Myocyte (in vitro differentiated cells): ENCODE measurements around the gene CDPF1. TPM values are rescaled to one million over a fixed set of nuclear protein-coding genes. Genes with fewer than 3 reads are reported as not detected.

Source experiments
- DNase-seq: peaks from one replicate; pipeline ENCODE4 v3.0.0-alpha.2; 2012; ENCODE audit warnings: low read depth
- total RNA-seq: library from RNA; depleted of rRNA; stranded (reverse); fragments of >200 nt; gene quantifications from 2 replicates; pipeline ENCODE4 v1.2.3, GENCODE V29; 2014

Gene CDPF1
- total RNA-seq, 1 donor from 2014 or later, result 21.3 TPM

DNA sequence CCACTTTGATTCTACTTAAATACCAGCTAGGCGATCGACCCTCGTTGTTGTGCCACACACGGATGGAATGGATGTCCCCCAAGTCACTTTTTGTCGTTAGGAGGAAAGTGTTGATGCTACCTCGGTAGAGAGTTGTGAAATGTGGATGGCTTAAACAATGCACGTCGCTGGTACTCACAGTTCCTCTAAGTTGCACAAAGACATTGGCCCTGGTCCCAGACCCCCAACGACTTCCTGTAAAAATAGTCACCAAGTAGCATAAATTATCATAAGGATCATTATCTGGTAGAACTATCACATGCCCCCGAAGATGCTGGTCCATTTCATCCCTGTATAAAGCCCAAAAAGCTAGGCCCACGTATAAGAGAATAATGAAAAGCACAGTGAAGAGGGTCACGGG, 9.3 kb upstream of the CDPF1 start:
- no peak for DNase-seq

DNA sequence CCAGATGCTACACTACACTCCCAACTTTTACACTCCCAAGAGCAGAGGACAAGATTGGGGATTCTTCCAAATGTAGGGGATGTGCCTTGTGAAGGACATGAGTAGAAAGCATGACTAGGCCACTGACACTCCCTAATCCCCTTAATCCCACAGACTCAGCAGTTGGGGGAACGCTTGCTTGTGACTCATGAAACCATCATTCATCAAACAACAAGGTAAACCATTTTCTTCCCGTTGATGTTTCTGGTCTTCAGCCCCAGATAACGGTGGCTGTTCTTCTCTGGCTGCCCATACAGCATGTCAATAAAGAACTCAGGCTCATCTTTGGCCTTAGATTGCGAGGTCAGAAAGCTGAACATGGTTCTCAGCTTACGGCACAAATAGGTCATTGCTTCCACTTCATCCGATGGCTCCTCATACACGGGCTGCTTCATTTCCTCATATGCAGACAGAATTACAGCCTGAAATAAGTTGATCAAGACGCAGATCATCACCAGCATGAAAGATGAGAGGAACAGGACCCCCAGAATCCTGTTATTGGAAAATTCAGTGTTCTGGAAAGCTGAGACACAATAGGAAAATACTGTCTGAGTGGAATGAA, 6.4 kb upstream of the CDPF1 start:
- peak; percentile 55 for DNase-seq

DNA sequence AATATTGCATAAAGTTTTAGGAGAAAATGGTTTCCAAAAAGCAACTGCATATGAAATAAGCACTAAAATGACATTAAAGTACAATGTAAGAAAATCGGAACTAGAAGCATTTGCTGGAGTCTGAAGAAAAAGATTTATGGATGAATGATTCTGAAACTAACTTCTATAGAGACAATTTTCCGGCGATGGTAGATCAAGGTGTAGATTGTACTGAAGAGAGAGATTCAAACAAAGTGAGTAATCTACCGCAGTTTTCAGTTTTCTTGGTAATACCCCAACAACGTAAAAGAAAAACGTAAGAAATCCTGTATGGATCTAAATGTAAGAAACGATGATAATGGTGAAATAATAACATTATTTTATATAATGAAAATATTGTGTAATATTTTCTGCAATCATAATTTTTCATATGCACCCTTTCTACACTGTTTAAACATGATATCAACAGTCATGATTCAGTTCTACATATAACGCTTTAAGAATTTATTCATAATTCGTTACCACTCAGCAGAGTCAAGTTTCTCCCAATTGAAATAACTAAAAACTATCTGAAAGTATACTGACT, 1.8 kb upstream of the CDPF1 start:
- DNase-seq, result no peak

DNA sequence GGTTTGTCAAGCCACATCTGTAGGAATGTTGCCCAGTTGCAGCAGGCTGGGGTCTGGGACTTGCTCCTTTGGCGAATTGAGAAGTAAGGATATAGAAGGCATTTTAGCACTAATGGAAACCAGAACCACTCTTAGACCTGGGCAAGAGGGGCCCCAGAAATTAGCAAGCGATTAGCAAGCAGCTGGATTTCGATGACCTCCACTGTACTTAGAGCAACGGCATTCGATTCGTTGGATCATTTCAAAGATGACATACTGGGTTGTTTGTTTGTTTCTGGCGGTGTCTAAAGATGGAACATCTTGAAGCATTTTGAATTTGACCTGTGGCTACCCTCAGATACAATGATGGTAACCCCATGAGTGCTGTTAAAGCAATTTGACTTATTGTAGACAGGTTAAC, 1.2 kb upstream of the CDPF1 start:
- DNase-seq, result no peak

DNA sequence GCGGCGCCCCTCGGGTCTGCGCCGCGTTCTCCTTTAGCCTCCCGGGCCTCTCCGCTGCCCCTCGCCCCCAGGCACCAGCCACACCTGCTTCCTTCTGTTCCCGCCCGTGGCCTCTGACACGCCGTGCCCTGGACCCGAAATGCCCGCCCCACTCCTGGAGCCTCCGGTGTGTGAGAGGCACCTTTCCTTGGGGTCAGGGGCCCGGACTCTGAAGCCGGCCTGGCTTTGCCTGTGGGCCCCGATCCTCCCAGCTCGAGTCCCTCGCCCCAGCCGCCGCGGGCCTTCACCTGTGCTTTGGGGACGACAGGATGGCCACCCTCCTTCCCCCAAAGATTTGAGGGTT, 661 bp upstream of the CDPF1 start:
- no peak for DNase-seq

DNA sequence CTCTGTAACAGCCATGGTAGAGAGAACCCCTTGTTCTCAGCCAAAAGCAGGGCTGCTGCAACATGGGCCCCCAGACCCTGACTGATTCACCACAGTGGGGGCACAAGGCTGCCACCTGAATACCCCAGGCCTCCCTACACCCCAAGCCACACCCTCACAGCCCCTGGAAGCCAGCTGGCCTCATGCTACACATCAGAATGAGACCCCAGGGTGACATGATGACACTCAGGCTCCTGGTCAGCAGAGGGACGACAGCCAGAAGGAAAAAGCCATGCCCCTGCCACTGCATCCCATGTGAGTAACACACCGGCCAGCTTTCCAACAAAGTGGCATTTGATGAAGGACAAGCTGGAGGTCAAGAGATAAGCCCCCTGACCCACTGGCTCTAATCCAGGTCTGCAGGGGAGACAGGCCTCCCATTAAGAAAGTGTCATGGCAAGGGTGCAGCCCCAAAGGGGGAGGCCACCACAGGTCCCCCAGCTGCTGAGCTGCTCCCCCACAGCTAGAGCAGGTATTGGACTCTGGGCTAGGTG, 2.6 kb downstream of the CDPF1 start:
- no peak for DNase-seq

DNA sequence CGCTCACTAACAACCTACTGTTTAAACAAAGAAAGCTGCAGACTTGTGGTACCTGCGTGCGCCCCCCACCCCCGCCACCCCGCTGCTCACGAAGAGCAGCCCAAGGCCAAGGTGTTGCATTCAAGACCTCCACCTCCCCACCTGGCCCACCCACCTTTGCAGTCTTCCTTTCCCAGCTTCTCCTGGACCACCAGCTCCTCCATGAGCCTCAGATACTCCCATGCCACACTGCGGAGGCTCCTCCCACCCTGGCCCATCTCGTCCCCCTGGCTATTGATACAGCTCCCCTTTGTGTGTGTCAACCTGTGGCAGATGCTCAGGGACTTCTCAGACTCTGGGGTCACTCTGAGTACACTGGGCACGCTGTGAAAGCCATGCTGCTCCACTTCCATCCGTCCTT, 3.9 kb downstream of the CDPF1 start:
- no peak for DNase-seq

DNA sequence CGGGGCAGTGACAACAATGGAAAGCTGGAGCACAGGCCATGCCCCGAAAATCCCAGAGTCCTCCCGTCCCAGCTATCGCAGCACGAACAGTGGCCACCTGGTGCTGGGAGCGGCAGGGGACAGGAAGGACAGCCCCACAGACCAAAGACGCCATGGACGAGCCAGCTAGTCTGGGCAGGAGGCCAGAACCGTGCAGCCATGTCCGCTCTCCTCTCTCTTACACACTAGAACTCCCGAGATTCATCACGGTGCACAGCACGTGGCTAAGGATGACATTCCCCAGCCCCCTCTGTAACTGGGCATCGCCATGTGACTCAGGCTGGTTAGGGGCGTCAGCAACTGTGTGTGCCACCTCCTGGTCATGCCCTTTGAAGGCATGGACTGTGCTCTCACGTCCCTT, 4.6 kb downstream of the CDPF1 start:
- peak; percentile 25 for DNase-seq

DNA sequence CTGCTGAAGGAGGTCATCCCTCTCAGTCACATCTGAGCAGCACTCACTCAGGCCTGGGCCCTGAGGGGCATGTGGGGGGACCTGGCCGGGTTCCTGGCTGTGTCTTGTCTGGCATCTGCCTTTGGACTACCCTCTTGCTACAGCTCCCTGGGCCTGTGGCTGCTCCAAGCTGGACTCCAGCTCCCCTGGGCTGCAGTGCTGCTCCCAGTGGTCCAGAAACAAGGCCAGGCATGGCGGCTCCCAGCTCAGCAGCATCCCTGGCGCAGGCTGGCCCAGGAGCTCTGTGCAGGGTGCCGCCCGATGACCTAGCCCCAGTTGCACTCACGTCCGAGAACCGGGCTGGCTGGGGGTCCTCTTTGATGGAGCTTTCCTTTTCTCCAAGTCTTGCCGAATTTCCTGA, 5.3 kb downstream of the CDPF1 start:
- DNase-seq, result no peak

DNA sequence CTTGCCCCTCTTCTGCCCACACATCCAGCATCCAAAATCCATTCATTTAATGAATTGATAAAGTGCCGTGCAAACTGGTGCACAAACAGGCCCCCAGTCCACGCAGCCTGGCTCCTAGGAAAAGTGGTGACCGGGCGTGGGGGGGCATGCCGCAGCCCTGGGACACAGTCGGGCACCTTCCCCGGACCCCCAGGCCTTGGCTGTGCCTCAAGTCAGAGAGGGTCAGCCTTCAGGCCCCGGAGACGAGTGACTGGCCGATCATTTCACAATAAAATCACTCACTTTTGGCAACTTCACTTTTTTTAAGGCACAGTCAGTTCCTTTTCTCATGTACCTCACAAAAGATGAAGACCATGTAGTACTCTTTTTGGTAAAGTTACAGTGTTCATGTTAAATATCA, 8.0 kb downstream of the CDPF1 start:
- no peak for DNase-seq

DNA sequence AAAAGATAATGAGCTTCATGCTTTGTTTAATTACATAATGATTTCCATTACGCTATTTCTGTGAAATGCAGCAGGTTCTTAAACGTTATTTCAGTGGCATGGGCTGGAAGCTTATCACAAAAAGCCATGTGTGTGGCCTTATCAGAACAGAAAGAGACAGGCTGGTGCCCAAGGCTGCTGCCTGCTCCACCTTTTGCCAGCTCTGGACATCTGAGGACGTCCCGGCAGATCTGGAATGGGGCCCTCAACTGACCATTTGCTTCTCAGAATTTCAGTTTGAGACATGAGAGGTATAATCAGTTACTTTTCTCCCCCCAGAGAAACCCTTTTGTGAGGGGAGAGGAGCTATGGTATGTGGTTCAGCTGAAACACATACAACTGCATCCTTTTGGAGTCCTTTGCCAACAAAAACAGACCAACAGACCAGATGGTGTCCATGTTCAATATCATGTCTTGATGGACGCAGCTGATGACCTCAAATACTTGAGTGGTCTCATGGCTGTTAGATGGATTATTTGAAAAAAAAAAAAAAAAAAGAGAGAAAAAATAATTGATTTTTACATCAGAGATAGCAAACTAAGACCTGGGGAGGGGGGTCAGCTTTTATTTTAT, 8.6 kb downstream of the CDPF1 start:
- DNase-seq, result no peak

DNA sequence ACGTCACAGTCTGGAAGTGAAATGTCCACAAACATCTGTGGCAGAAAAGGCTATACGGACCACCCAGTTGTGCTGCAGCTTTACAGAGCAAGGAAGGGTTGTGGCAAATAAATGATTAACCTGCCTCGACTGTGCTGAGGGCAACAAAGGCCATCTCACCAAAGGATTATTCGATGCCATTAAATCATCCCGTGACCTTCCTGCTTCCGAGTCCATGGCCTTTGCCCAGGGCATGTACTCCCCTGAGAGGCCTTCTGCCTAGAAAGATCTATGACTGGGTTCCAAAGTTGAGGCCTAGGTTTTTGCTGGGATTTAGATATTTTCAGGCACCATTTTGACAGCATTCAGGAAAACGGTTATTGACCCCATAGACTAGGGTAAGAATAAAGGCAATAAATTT, 9.2 kb downstream of the CDPF1 start:
- no peak for DNase-seq

DNA sequence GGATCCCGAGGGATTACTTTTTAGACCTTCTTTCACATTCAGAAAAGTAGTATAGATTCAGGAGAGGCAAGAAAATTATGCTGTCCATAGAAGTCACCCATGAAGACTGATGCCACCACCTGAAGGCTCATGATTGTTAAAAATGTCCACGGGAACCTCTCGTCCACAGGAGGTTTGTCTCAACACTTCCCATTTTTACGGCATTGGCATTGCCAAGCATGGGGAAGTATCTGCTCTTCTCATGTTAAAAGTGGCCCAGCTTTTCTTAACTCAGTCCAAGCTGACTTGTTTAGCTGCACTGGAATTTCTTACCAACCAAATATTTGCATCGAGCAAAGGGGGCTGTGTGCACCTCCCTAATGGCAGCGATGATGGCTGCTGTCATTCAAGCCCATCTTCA, 9.6 kb downstream of the CDPF1 start:
- no peak for DNase-seq

DNA sequence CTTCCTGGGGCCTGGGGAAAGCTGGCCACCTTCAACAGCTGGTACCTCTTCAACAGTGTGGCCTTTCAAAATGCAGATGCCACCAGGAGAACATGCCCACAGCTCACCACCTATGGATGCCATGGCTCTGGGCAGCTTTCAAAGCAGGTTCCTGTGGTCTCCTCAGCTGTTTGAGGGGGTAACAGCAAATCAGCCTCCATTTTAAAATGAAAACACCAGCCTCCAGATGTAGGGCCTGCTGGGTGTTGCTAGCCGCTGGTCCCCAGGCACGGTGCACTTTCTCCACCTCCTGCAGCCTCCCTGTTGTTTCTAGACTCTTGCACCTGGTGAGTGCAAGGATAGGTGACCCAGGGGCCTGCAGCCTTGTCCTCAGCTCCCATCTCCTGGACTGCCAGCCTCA, 10.0 kb downstream of the CDPF1 start:
- no peak for DNase-seq

DNA sequence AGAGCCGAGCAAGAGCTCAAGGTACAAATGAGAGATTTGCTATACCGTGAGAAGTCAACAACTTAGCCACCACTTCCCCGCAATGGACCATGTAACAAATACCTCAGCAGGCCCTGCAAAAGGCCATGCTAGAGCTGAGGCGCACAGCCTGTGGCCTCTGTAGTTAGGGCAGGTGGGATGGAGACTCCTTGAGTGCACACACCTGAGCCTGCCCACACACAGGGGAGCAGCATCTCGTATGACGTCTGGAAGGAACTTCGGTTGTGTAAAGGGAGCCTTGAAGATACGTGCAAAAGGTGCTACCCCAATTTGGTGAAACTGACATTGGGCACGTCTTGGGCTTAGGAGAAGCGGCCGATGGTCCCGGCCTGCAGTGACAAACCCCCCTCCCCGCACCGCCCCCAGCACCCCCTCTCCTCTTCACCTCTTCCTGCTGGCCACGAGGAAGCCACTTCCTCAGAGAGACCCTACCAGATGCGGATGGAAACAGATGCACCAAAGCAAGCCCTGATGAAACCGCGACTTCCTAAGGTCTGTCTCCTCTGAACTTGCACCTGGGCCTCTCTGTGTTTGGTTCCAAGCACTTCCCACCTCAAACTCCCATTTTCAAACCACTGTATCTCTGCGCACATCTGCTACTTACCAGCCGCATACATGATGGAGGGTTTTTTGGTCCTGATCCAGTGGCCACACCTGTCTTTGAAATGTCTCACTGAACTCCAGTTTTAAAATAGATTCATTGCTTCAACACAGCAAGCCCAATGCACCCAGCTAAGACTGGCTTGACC, 10.6 kb downstream of the CDPF1 start:
- peak; percentile 59 for DNase-seq

DNA sequence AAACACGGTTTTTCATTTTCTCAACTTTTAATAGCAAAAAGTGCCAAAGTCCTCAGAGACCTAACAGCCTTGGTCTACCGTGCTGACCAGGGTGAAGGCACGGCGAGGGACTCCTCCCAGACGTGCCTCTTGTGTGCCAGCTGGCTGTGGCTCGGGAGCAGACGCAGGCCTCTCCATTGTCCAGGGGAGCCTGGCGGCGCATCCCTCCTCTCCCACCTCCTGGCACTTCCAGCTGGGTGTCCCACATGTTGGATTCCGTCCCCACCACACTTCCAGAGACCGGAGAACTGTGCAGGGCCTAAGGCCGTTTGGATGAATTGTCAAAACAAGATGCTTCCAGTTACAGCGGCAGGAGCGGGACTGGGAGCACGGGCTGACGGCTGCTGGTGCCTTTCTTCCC, 11.6 kb downstream of the CDPF1 start:
- no peak for DNase-seq

DNA sequence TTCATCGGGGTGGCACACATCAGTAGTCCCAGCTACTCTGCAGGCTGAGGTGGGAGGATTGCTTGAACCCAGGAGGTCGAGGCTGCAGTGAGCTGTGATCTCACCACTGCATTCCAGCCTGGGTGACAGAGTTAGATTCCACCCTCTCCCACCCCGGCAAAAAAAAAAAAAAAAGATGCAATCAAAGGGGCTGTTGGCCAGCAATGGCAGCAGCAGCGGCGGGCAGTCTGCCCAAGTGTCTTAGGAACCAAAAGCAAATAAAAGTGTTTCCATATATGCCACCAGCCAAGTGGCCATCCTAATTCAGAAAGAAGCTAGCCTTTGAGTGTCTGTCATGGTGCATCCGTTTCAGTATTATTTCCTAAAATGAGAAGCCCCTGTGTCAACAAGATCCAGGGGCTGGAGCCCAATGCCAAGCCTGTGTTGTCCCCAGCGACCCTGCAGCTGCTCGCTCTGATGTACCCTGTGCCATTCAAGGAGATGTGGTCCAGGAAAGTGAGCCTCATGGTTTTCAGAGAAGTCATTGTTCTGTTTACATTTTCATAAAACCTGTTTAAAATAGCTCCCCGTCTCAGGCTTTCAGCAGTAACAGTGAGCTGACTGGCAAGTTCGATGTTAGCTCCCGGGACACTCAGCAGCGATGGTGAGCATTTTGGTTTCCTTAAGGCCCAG, 12.5 kb downstream of the CDPF1 start:
- no peak for DNase-seq

DNA sequence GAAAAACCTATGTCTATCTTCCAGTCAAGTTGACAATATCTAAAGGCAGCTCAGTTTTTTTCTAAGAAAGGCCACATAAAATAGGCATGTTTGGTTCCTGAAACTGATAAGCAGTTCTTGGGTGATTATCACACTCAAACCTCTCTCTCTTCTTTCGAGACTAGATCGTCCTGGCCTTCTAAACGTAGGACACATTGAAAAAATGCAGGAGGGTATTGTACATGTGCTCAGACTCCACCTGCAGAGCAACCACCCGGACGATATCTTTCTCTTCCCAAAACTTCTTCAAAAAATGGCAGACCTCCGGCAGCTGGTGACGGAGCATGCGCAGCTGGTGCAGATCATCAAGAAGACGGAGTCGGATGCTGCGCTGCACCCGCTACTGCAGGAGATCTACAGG, 15.1 kb downstream of the CDPF1 start:
- no peak for DNase-seq

DNA sequence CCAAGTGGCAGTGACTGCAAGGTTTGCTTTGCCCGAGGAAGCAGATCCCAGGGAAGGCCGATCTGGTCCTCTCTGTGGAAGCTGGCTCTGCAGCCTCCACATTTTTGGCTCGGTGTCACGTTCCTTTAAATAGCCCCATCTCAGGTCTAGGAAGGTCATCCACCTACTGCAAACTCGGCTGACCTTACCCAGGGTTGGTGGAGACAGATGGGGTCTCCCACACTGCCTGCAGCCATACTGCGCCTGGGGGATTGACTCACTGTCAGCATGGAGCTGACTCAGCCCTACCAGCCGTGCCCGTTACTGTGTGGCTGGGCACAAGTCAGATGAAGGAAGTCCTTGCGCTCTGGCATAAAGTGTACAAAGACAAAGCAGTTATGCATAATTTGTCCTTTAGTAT, 16.9 kb downstream of the CDPF1 start:
- peak; percentile 93 for DNase-seq

DNA sequence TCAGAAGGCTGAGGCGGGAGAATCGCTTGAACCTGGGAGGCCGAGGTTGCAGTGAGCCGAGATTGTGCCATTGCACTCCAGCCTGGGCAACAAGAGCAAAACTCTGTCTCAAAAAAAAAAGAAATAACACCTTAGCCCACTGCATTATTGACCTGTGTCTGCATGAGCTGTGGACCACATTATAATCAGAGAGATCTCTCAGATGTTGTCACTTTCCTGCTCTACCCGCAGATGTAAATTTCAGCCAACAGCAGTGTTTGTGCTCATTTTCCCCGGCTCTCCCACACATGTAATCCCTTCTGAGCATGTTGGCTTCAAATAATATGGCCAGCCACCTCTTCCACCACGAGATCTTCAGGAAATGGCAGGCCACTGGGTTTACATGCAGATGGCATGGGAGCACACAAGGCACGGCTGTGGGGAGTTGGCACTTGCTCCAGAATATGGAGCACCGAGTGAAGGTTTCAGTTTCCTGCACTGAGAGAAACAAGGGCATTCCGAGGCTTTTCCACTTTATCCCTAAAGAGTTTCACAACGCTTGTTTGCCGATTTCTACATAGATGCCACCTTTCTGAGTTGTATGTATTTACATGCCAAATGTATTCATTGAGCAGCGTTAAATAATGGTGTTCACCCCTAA, 19.7 kb downstream of the CDPF1 start:
- no peak for DNase-seq

DNA sequence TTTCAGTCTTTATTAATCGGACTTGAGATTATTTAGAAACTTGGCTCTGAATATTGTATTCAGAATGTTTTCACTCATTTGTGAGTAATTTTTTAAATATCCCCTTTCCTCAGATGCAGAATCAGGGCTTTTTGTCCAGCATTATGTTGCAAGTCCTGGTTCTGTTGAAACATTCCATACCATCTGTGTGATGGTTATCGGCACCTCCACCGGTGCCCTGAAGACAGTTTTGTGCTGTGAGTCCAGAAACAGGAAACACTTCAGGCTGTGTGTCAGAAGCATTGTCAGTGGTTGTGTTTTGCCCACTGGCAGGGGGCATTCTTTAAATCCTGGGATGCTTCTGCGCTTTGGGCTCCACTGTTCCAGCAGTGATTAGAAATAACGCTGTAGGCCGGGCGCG, 20.4 kb downstream of the CDPF1 start:
- no peak for DNase-seq
